Tibial nerve (tissue), 4 donors: ENCODE measurements around the gene NPHP4. TPM values are rescaled to one million over a fixed set of nuclear protein-coding genes. Genes with fewer than 3 reads are reported as not detected.

ENCODE experiments used
- DNase-seq, 2 donors: peaks; one replicate each; pipeline ENCODE4 v3.0.0-alpha.2; 2019; ENCODE audit warnings: low spot score in 2 of 2
- H3K27ac ChIP-seq, 4 donors: fragments of 200-600 bp; sonication (generic) in 3 of 4; one replicate each; pipeline ENCODE4 v1.5.1; 2017 to 2019; ENCODE audit warnings: mild to moderate bottlenecking in 1 of 4
- H3K27me3 ChIP-seq, 2 donors: fragments of 200-600 bp; sonication (generic) in 1 of 2; one replicate each; pipeline versions ENCODE4 v1.5.1 to v1.6.0; 2017 to 2019
- H3K36me3 ChIP-seq, 3 donors: fragments of 200-600 bp; sonication (generic); one replicate each; pipeline ENCODE4 v1.5.1; 2018 to 2019
- H3K4me1 ChIP-seq, 4 donors: fragments of 200-600 bp; sonication (generic) in 3 of 4; one replicate each; pipeline ENCODE4 v1.5.1; 2017 to 2019
- H3K4me3 ChIP-seq, 4 donors: fragments of 200-600 bp; sonication (generic) in 3 of 4; one replicate each; pipeline ENCODE4 v1.5.1; 2017 to 2019; ENCODE audit warnings: mild to moderate bottlenecking in 1 of 4, moderate library complexity in 1 of 4
- H3K9me3 ChIP-seq, 4 donors: fragments of 200-600 bp; sonication (generic) in 3 of 4; one replicate each; pipeline ENCODE4 v1.5.1; 2017 to 2019
- EP300 ChIP-seq, 2 donors: sonication (generic); formaldehyde crosslinking; IDR thresholded peaks; one replicate each; pipeline ENCODE4 v1.6.1; 2017; ENCODE audit warnings: antibody characterized with exemption in 2 of 2, mild to moderate bottlenecking in 1 of 2
- POLR2A ChIP-seq, 2 donors: fragments of 450-650 bp; IDR thresholded peaks; one replicate each; pipeline ENCODE4 v1.6.1; 2017; ENCODE audit warnings: antibody characterized with exemption in 2 of 2, mild to moderate bottlenecking in 2 of 2, moderate library complexity in 2 of 2
- WGBS, 2 donors: methylation state at CpG; one replicate each; pipeline ENCODE4 v1.1.5; 2018; 5-methylcytosine and 5-hydroxymethylcytosine counted together
- total RNA-seq, 4 donors: library from RNA; depleted of rRNA; stranded (reverse); fragments of >200 nt; gene quantifications; one replicate each; pipeline ENCODE4 v1.1.0, GENCODE V29; 2016
- TF ChIP-seq, protein P1 (sequence below), 5 experiments: fragments of 200-600 bp in 3 of 5; fragments of 450-650 bp in 2 of 5; sonication (generic) in 3 of 5; IDR thresholded peaks; one replicate each; pipeline ENCODE4 v1.5.1; 2016 to 2019; ENCODE audit warnings: antibody characterized with exemption in 5 of 5, mild to moderate bottlenecking in 3 of 5, moderate library complexity in 2 of 5

Gene NPHP4
- total RNA-seq, 4 donors from 2014 or later, result 14.7 to 34.5 (median 28.0) TPM

DNA sequence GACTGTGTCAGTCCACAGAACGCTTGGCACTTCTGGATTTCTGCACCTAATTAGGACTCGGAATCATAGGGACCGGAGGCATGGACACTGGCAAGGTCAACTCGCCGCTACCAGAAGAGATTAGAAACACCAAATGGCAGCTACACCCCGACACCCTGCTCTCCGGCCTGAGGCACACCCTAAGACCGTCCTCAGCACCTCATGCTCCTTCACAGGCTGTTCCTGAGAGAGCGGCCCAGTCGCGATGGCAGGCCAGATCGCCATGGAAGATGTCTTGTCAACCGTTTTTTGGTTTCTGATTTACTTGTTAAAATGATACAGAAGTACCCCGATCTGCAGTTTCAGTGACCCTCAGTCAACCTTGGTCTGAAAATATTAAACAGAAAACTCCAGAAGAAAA, 46.8 kb downstream of the NPHP4 start:
- WGBS, 2 donors, result 92 to 97% methylated on average over 14 of the region's 14 CpGs
- no peak for DNase-seq
- Histone ChIP-seq H3K36me3 (peaks cover 0 to 66% (median 0%) of the 10 kb centered on the region in 3 donors), H3K27ac (no peak overlapping the region), H3K4me1 (peaks cover 0 to 5% (median 0%) of the 10 kb centered on the region in 4 donors), H3K4me3 (no peak overlapping the region), H3K9me3 (no peaks in the 10 kb centered on the region), H3K27me3 (no peaks in the 10 kb centered on the region)
- no peak for TF ChIP-seq EP300 (IDR thresholded peaks at IDR 0.05)
- no peak for TF ChIP-seq POLR2A (IDR thresholded peaks at IDR 0.05)
- TF ChIP-seq, protein P1, sequence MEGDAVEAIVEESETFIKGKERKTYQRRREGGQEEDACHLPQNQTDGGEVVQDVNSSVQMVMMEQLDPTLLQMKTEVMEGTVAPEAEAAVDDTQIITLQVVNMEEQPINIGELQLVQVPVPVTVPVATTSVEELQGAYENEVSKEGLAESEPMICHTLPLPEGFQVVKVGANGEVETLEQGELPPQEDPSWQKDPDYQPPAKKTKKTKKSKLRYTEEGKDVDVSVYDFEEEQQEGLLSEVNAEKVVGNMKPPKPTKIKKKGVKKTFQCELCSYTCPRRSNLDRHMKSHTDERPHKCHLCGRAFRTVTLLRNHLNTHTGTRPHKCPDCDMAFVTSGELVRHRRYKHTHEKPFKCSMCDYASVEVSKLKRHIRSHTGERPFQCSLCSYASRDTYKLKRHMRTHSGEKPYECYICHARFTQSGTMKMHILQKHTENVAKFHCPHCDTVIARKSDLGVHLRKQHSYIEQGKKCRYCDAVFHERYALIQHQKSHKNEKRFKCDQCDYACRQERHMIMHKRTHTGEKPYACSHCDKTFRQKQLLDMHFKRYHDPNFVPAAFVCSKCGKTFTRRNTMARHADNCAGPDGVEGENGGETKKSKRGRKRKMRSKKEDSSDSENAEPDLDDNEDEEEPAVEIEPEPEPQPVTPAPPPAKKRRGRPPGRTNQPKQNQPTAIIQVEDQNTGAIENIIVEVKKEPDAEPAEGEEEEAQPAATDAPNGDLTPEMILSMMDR (IDR thresholded peaks at IDR 0.05), result no peak

DNA sequence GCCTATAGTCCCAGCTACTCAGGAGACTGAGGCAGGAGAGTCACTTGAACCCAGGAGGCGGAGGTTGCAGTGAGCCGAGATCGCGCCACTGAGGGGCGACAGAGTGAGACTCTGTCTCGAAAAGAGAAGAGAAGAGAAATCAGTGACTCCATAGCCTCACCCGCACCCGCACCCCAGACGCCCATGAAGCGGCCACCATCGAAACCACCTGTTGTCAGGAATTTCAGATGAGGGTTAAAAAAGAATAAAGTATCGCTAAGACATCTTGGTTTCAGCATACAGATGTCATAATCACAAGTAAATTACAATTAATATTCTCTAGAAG, 47.4 kb downstream of the NPHP4 start:
- TF ChIP-seq EP300 (IDR thresholded peaks at IDR 0.05), result no peak
- TF ChIP-seq, protein P1 (IDR thresholded peaks at IDR 0.05), result no peak
- no peak for TF ChIP-seq POLR2A (IDR thresholded peaks at IDR 0.05)
- no peak for DNase-seq
- H3K27ac ChIP-seq, result no peak overlapping the region
- no peak overlapping the region for H3K4me3 ChIP-seq
- peaks cover 0 to 60% (median 0%) of the 10 kb centered on the region in 3 donors for H3K36me3 ChIP-seq
- WGBS, 2 donors, result 93 to 94% methylated on average over 12 of the region's 12 CpGs
- H3K4me1 ChIP-seq, result peaks cover 0 to 5% (median 0%) of the 10 kb centered on the region in 4 donors
- H3K27me3 ChIP-seq, result no peaks in the 10 kb centered on the region
- H3K9me3 ChIP-seq, result no peaks in the 10 kb centered on the region

DNA sequence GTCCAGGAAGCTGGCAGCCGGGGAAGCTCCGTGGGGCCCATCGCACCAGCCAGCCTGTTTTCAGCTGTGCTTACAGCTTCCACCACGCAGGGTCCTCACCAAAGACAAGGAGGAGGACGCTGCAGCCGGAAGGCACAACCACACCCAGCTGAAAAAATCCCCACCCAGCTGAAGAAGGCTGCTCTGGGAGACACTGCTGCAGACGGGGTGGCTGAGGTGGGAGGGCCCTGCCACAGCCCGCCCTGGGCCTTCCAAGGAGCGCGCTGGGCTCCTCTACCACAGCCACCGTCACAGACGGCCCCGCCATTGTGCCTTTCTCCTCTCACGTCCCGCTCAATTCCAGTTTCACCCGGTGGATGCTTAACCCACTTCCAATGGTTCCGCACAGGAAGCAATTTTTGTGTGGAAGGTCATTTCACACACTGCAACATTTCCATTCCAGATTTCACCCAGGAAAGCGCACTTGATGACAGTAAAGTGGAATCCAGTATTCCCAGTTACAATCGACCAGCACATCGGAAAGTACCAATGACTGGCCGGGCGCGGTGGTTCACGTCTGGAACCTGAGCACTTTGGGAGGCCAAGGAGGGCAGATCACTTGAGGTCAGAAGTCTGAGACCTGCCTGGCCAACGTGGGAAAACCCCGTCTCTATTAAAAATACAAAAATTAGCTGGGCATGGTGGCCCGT, 47.9 kb downstream of the NPHP4 start:
- Histone ChIP-seq H3K4me1 (peaks cover 0 to 5% (median 0%) of the 10 kb centered on the region in 4 donors), H3K4me3 (no peak overlapping the region), H3K27ac (no peak overlapping the region), H3K27me3 (no peaks in the 10 kb centered on the region), H3K36me3 (peaks cover 0 to 56% (median 0%) of the 10 kb centered on the region in 3 donors), H3K9me3 (no peaks in the 10 kb centered on the region)
- no peak for DNase-seq
- TF ChIP-seq, protein P1 (IDR thresholded peaks at IDR 0.05), result no peak
- no peak for TF ChIP-seq EP300 (IDR thresholded peaks at IDR 0.05)
- no peak for TF ChIP-seq POLR2A (IDR thresholded peaks at IDR 0.05)
- WGBS, 2 donors, result 86% methylated on average over 27 of the region's 27 CpGs

DNA sequence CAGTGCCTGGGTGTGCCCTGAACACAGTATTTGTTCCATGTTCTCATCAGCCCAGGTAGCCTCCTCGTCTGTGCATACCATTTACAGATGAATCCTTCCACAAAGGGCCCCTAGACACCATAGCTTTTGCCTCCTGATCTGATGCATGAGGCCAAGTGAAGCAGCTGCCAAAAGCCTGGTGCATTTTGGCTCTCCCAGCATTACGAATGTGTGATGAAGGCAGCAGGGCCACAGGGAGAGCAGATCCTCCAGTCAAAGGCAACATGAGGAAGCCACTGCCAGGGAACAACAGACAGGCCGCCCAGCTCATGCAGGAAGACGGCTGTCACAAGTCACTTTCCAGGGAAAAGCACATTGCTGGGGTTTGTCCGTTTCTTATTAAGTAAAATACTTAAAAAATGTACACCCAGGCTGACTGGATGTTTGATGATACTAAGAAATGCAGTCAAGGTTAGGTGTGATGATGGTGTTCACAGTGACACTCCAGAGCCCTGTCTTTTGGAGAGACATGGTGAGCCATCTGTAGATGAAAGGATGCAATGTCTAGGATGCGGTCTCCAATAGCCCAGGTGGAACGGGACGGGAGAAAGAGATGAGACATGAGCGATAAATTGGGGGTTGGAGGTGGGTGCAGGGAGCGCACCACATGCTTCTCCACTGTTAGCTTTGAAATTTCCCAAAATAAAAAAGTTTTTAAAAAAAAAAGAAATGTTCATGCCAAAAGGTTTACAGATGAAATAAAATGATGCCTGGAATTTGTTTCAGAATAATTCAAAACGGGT, 48.7 kb downstream of the NPHP4 start:
- Histone ChIP-seq H3K9me3 (no peaks in the 10 kb centered on the region), H3K27ac (no peak overlapping the region), H3K27me3 (no peaks in the 10 kb centered on the region), H3K36me3 (peaks cover 0 to 56% (median 0%) of the 10 kb centered on the region in 3 donors), H3K4me1 (peaks cover 0 to 11% (median 0%) of the 10 kb centered on the region in 4 donors), H3K4me3 (no peak overlapping the region)
- WGBS, 2 donors, result 77 to 86% methylated on average over 11 of the region's 11 CpGs
- no peak for DNase-seq
- TF ChIP-seq EP300 (IDR thresholded peaks at IDR 0.05) (no peak), POLR2A (IDR thresholded peaks at IDR 0.05) (no peak)
- TF ChIP-seq, protein P1 (IDR thresholded peaks at IDR 0.05), result no peak

DNA sequence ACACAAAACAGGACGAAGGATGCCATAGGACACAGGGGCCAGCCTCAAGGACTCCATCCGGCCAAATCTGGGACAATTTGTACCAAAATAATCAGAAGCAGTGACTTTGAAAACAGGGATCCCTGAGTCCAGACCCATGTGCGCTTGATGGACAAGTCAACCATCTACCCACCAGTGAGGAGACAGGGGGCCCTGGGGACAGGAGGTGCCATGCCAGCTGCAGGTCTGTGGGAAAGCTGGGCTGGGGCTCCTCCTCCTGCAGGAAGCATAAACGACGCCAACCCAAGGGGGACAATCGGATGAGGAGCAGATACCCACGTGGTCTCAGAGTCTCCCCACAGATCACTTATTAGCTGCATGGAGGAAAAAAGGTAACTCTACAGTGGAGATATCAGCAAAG, 50.6 kb downstream of the NPHP4 start:
- Histone ChIP-seq H3K27me3 (no peaks in the 10 kb centered on the region), H3K4me3 (no peak overlapping the region), H3K27ac (no peak overlapping the region), H3K4me1 (peaks cover 0 to 24% (median 0%) of the 10 kb centered on the region in 4 donors), H3K9me3 (no peaks in the 10 kb centered on the region), H3K36me3 (peaks cover 0 to 50% (median 0%) of the 10 kb centered on the region in 3 donors)
- WGBS, 2 donors, result 91 to 95% methylated on average over 7 of the region's 7 CpGs
- DNase-seq, result no peak
- no peak for TF ChIP-seq EP300 (IDR thresholded peaks at IDR 0.05)
- TF ChIP-seq, protein P1 (IDR thresholded peaks at IDR 0.05), result no peak
- TF ChIP-seq POLR2A (IDR thresholded peaks at IDR 0.05), result no peak
